H1 (cell line): ENCODE data around the gene GDAP1L1. TPM values are rescaled to one million over a fixed set of nuclear protein-coding genes. Genes with fewer than 3 reads are reported as not detected.

Experiments used
- CTCF ChIA-PET: fragments of 300-600 bp; sonication (Branson Sonifier 250); formaldehyde crosslinking; loops from one replicate; lab custom pipeline; 2021; ENCODE audit not compliant: partially characterized antibody; lab: Charles Lee
- POLR2A ChIA-PET: fragments of 300-600 bp; sonication (Branson Sonifier 250); formaldehyde crosslinking; loops from one replicate; lab custom pipeline; 2021; ENCODE audit warnings: inconsistent platforms; ENCODE audit not compliant: partially characterized antibody; lab: Charles Lee
- DNase-seq, 2 experiments: peaks; one replicate each; pipeline versions ENCODE4 v3.0.0 to v3.0.0-alpha.2; 2010 to 2022; ENCODE audit warnings: low spot score in 2 of 2, low read depth in 1 of 2, mixed read lengths in 1 of 2
- FAIRE-seq: peaks from 2 replicates; lab custom pipeline; 2011; peaks lifted over from hg19 to GRCh38; lab: Jason Lieb, UNC
- H2AFZ ChIP-seq: 2 replicates; pipeline ENCODE4 v1.8.1; 2012; ENCODE audit warnings: low read length, inconsistent platforms
- H2AK5ac ChIP-seq: 2 replicates; pipeline ENCODE4 v1.6.1; 2013; ENCODE audit warnings: low read depth, low read length
- H2BK120ac ChIP-seq: replicated peaks from 2 replicates; pipeline ENCODE3; 2013; ENCODE audit warnings: low read depth, low read length, inconsistent platforms
- H2BK12ac ChIP-seq: 2 replicates; pipeline ENCODE4 v1.6.1; 2013; ENCODE audit warnings: low read depth, low read length
- H2BK15ac ChIP-seq: 2 replicates; pipeline ENCODE4 v1.6.1; 2013; ENCODE audit warnings: low read length
- H2BK20ac ChIP-seq: 2 replicates; pipeline ENCODE4 v1.6.1; 2013; ENCODE audit warnings: low read length
- H2BK5ac ChIP-seq: 2 replicates; pipeline ENCODE4 v1.6.1; 2013; ENCODE audit warnings: low read depth, low read length
- H3K14ac ChIP-seq: 2 replicates; pipeline ENCODE4 v1.6.1; 2013; ENCODE audit warnings: inconsistent platforms; ENCODE audit not compliant: insufficient read length
- H3K18ac ChIP-seq: 2 replicates; pipeline ENCODE4 v1.6.1; 2013; ENCODE audit warnings: low read length; ENCODE audit errors: extremely low read depth
- H3K23ac ChIP-seq: 2 replicates; pipeline ENCODE4 v1.6.1; 2013; ENCODE audit warnings: inconsistent platforms; ENCODE audit not compliant: insufficient read length
- H3K23me2 ChIP-seq: 2 replicates; pipeline ENCODE4 v1.6.1; 2013; ENCODE audit warnings: low read depth, low read length
- H3K27ac ChIP-seq: 2 replicates; pipeline ENCODE4 v1.6.1; 2011; ENCODE audit warnings: low read depth, low read length, inconsistent platforms
- H3K27me3 ChIP-seq, 4 experiments: replicated peaks in 1 of 4; 1 replicate in 1 of 4; 2 replicates in 3 of 4; pipeline versions ENCODE4 v1.6.1 to v1.8.1; 2011 to 2013; ENCODE audit warnings: low read length in 3 of 4, mild to moderate bottlenecking in 3 of 4, inconsistent platforms in 2 of 4, mixed read lengths in 2 of 4, moderate library complexity in 1 of 4; ENCODE audit not compliant: control insufficient read depth in 3 of 4, insufficient read depth in 3 of 4; ENCODE audit errors: extremely low read depth in 1 of 4
- H3K36me3 ChIP-seq, 4 experiments: 2 replicates each; pipeline versions ENCODE4 v1.6.1 to v1.8.1; 2011 to 2013; ENCODE audit warnings: mild to moderate bottlenecking in 4 of 4, low read length in 3 of 4, moderate library complexity in 2 of 4, control low read depth in 1 of 4, inconsistent platforms in 1 of 4; ENCODE audit not compliant: insufficient read depth in 4 of 4, control insufficient read depth in 2 of 4
- H3K4ac ChIP-seq: replicated peaks from 2 replicates; pipeline ENCODE3; 2013; ENCODE audit warnings: low read length, low read depth, mixed read lengths, inconsistent platforms; ENCODE audit not compliant: insufficient read length
- H3K4me1 ChIP-seq, 4 experiments: replicated peaks in 1 of 4; 1 replicate in 1 of 4; 2 replicates in 3 of 4; pipeline versions ENCODE4 v1.6.1 to v1.8.1; 2011 to 2013; ENCODE audit warnings: low read length in 3 of 4, inconsistent platforms in 2 of 4, mixed read lengths in 1 of 4; ENCODE audit not compliant: insufficient read depth in 4 of 4, control insufficient read depth in 3 of 4
- H3K4me2 ChIP-seq, 2 experiments: 2 replicates each; pipeline versions ENCODE4 v1.6.1 to v1.8.1; 2011 to 2013; ENCODE audit warnings: low read depth in 2 of 2, low read length in 2 of 2, control low read depth in 1 of 2, inconsistent platforms in 1 of 2, mild to moderate bottlenecking in 1 of 2; ENCODE audit not compliant: insufficient read depth in 1 of 2
- H3K4me3 ChIP-seq, 4 experiments: fragments of 200-600, 300-600 bp in 1 of 4; sonication (generic), shearing (Covaris generic), sonication (Bioruptor Twin) in 1 of 4; 2 replicates each; pipeline versions ENCODE4 v1.5.1 to v1.8.1; 2011 to 2016; ENCODE audit warnings: low read length in 4 of 4, low read depth in 3 of 4, control low read depth in 2 of 4, inconsistent platforms in 2 of 4, mild to moderate bottlenecking in 2 of 4, mixed read lengths in 1 of 4, moderate library complexity in 1 of 4; ENCODE audit not compliant: insufficient read depth in 2 of 4; ENCODE audit errors: extremely low read depth in 1 of 4
- H3K56ac ChIP-seq: replicated peaks from 2 replicates; pipeline ENCODE3; 2013; ENCODE audit warnings: low read depth, mild to moderate bottlenecking, mixed read lengths, low read length, inconsistent platforms; ENCODE audit not compliant: insufficient read length
- H3K79me1 ChIP-seq: 2 replicates; pipeline ENCODE4 v1.6.1; 2013; ENCODE audit warnings: low read depth, low read length, control low read depth
- H3K79me2 ChIP-seq, 2 experiments: 2 replicates each; pipeline versions ENCODE4 v1.6.1 to v1.8.1; 2012 to 2013; ENCODE audit warnings: low read length in 2 of 2, mild to moderate bottlenecking in 2 of 2, inconsistent platforms in 1 of 2; ENCODE audit not compliant: insufficient read depth in 2 of 2, control insufficient read depth in 1 of 2
- H3K9ac ChIP-seq, 4 experiments: replicated peaks in 1 of 4; 1 replicate in 1 of 4; 2 replicates in 3 of 4; pipeline versions ENCODE4 v1.6.1 to v1.8.1; 2011 to 2013; ENCODE audit warnings: low read depth in 3 of 4, low read length in 3 of 4, control low read depth in 2 of 4, mild to moderate bottlenecking in 2 of 4, moderate library complexity in 2 of 4, inconsistent platforms in 1 of 4; ENCODE audit errors: extremely low read depth in 1 of 4
- H3K9me3 ChIP-seq, 2 experiments: 2 replicates each; pipeline versions ENCODE4 v1.6.1 to v1.8.1; 2012 to 2013; ENCODE audit warnings: mild to moderate bottlenecking in 2 of 2, moderate library complexity in 2 of 2, control low read depth in 1 of 2, inconsistent platforms in 1 of 2, low read depth in 1 of 2, low read length in 1 of 2, mixed read lengths in 1 of 2; ENCODE audit not compliant: insufficient read depth in 2 of 2
- H4K20me1 ChIP-seq, 2 experiments: replicated peaks in 1 of 2; 2 replicates each; pipeline versions ENCODE3 to v1.8.1; 2011 to 2013; ENCODE audit warnings: inconsistent platforms in 2 of 2, low read length in 2 of 2, mild to moderate bottlenecking in 1 of 2; ENCODE audit not compliant: insufficient read depth in 2 of 2, control insufficient read depth in 1 of 2
- H4K5ac ChIP-seq: 2 replicates; pipeline ENCODE4 v1.6.1; 2013; ENCODE audit warnings: low read length, low read depth, mixed read lengths, inconsistent platforms; ENCODE audit not compliant: insufficient read length
- H4K8ac ChIP-seq: 2 replicates; pipeline ENCODE4 v1.8.0; 2013; ENCODE audit warnings: mild to moderate bottlenecking, moderate library complexity, low read length, inconsistent platforms; ENCODE audit not compliant: insufficient read depth; ENCODE audit errors: extremely low read depth
- H4K91ac ChIP-seq: replicated peaks from 2 replicates; pipeline ENCODE3; 2013; ENCODE audit warnings: low read length, mixed read lengths, inconsistent platforms; ENCODE audit not compliant: insufficient read length
- GTF2F1 ChIP-seq: IDR thresholded peaks from 2 replicates; pipeline ENCODE4 v1.6.1; 2012; ENCODE audit warnings: low read depth, low read length, improper control_type of control experiment, borderline replicate concordance
- JUND ChIP-seq: IDR thresholded peaks from 2 replicates; pipeline ENCODE4 v1.6.1; 2011; ENCODE audit warnings: mild to moderate bottlenecking, improper control_type of control experiment, low read length
- POLR2A ChIP-seq, 2 experiments: IDR thresholded peaks; 1 replicate in 1 of 2; 2 replicates in 1 of 2; pipeline ENCODE4 v1.6.1; 2011; ENCODE audit warnings: low read depth in 2 of 2, low read length in 2 of 2, mild to moderate bottlenecking in 2 of 2; ENCODE audit errors: control extremely low read depth in 1 of 2
- WGBS, 2 experiments: shearing (Covaris generic) in 1 of 2; methylation state at CpG; one replicate each; pipeline versions ENCODE4 v1.1.6 to v1.1.7; 2013 to 2015; ENCODE audit warnings: low lambda C conversion rate in 2 of 2, mixed read lengths in 2 of 2, inconsistent platforms in 1 of 2, low coverage in 1 of 2, missing lambda C conversion rate in 1 of 2; ENCODE audit not compliant: insufficient replicate concordance in 2 of 2, insufficient coverage in 1 of 2, insufficient read length in 1 of 2; ENCODE audit errors: extremely low coverage in 1 of 2, missing lambda C conversion rate in 1 of 2; 5-methylcytosine and 5-hydroxymethylcytosine counted together
- polyA plus RNA-seq, 7 experiments: library from polyadenylated mRNA; depleted of rRNA in 3 of 7; stranded (reverse) in 5 of 7; unstranded in 2 of 7; fragments of >200 nt in 5 of 7; fragments of 200-250 nt in 2 of 7; gene quantifications; 1 replicate in 5 of 7; 2 replicates in 1 of 7; 4 replicates in 1 of 7; pipeline versions ENCODE4 v1.2.1 to v1.2.3, GENCODE V29; 2011 to 2013; ENCODE audit warnings: missing spikeins in 2 of 7, mixed read lengths in 2 of 7
- total RNA-seq: library from RNA; stranded (reverse); fragmentation: NEBNext Ultra II Directional; extraction: Animal tissue kit (Norgen Biotek cat#: 25700); gene quantifications from 2 replicates; pipeline ENCODE4 v1.2.1, GENCODE V29; 2021

Gene GDAP1L1
- total and polyA plus RNA-seq, 2 of the 8 experiments (the other 6 are each of a cell fraction or from before 2014, with no cell fraction given) = 8.5 to 63.1 TPM

- Histone ChIP-seq H3K23me2 (no peaks in the 10 kb centered on the region), H2BK15ac (no peak overlapping the region), H4K91ac (no peak overlapping the region), H4K20me1 (no peaks in the 10 kb centered on the region), H2BK20ac (no peak overlapping the region), H3K27ac (no peak overlapping the region), H2AK5ac (no peak overlapping the region), H3K9me3 (no peaks in the 10 kb centered on the region), H3K23ac (no peak overlapping the region), H3K27me3 (no peaks in the 10 kb centered on the region), H3K9ac (no peak overlapping the region), H3K56ac (no peak overlapping the region), H2BK12ac (no peak overlapping the region), H3K79me2 (no peaks in the 10 kb centered on the region), H3K4me1 (no peaks in the 10 kb centered on the region), H2BK5ac (no peak overlapping the region), H3K4me3 (no peak overlapping the region), H3K14ac (no peak overlapping the region), H3K79me1 (no peaks in the 10 kb centered on the region; the same call in 1 of the 2 replicates), H2BK120ac (no peak overlapping the region), H3K4me2 (no peak overlapping the region), H4K8ac (no peak overlapping the region), H3K18ac (no peak overlapping the region), H2AFZ (no peak overlapping the region), H3K4ac (no peak overlapping the region), H4K5ac (no peak overlapping the region), H3K36me3 (no peaks in the 10 kb centered on the region)
- TF ChIP-seq GTF2F1 (no peak), POLR2A (IDR thresholded peaks at IDR 0.05; ENCODE audit: control extremely low read depth in 1 of 2, low read depth in 2 of 2, low read length in 2 of 2) (no peak), JUND (no peak)
- POLR2A ChIA-PET = no interaction called here
- CTCF ChIA-PET = interaction anchor here (0.7 to 1.1 kb wide), 5 partner anchors 19 to 181 kb away, joined by 3 to 4 read pairs (median 3); no protein-coding TSS in a partner anchor
- WGBS, 2 experiments = 89% methylated on average over 4 of the region's 4 CpGs; no CpG with 5 or more reads in 1 of the 2 experiments
- FAIRE-seq = no peak
- no peak for DNase-seq
Measured at GRCh38 chr20:44297721-44298120, 50.6 kb downstream of the GDAP1L1 start.
